ENCODE measurements around the gene RHEB. TPM values are rescaled to one million over a fixed set of nuclear protein-coding genes. Genes with fewer than 3 reads are reported as not detected.

The RHEB gene
- polyA plus RNA-seq, 1 experiment, result 154 TPM

DNA sequence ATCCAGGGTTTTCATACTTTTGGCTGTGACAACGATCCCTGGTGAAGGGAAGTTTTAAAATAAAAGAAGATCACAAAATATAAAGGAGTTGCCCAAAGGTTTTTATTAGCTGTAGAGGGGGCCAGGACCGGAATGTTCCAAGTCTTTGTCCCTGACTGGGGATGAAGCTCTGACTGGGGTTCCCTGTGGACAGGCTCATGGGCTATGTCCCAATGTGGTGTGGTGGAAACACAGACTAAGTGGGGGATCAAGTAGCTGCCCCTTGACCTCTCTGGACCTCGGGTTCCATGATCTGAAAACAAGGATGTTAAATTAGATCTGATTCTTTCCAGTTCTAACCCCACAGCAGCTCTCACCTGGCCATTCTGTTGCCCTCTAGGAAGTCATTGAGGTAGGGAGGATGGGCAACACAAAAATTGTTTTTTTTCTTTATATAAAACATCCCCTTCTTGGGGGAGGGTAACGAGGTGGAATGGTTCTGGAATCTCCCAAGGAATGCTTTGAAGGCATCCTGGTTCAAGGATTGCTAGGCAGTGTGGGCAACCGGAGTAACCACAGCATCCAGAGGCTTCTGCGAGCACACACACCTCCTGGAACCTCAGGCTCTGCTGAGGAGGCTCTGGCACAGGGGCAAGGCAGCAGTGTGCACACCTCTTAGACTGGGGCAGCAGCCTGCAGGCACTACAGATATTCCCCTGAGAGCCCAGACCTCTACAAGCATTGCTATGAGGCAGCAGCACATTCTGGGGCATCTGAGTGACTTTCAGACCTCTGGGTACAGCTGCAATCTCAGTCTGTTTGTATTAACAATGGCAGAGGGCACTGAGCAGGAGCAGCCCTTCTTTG, 58.4 kb downstream of the RHEB start:
- TF ChIP-seq, protein P1, sequence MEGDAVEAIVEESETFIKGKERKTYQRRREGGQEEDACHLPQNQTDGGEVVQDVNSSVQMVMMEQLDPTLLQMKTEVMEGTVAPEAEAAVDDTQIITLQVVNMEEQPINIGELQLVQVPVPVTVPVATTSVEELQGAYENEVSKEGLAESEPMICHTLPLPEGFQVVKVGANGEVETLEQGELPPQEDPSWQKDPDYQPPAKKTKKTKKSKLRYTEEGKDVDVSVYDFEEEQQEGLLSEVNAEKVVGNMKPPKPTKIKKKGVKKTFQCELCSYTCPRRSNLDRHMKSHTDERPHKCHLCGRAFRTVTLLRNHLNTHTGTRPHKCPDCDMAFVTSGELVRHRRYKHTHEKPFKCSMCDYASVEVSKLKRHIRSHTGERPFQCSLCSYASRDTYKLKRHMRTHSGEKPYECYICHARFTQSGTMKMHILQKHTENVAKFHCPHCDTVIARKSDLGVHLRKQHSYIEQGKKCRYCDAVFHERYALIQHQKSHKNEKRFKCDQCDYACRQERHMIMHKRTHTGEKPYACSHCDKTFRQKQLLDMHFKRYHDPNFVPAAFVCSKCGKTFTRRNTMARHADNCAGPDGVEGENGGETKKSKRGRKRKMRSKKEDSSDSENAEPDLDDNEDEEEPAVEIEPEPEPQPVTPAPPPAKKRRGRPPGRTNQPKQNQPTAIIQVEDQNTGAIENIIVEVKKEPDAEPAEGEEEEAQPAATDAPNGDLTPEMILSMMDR (IDR thresholded peaks at IDR 0.05; ENCODE audit: low read depth, low read length), result no peak
- ChIA-PET POLR2A (interaction anchor here (1.6 kb wide), 1 partner anchor 97 kb away, joined by 5 read pairs; no protein-coding TSS in a partner anchor), CTCF (interaction anchor here (0.9 to 3.7 kb wide), 8 partner anchors 12 to 298 kb away, joined by 3 to 31 read pairs (median 3); no protein-coding TSS in a partner anchor)
- Histone ChIP-seq H3K27ac (ENCODE audit: low read depth, low read length) (no peak overlapping the region), H3K4me3 (ENCODE audit: low read depth, low read length) (no peak overlapping the region), H3K9me3 (ENCODE audit: control insufficient read depth, insufficient read depth, low read length) (peaks cover 17% of the 10 kb centered on the region), H3K27me3 (ENCODE audit: control insufficient read depth, insufficient read depth, low read length) (no peaks in the 10 kb centered on the region)
- DNase-seq (ENCODE audit: low read depth, low spot score), result no peak

DNA sequence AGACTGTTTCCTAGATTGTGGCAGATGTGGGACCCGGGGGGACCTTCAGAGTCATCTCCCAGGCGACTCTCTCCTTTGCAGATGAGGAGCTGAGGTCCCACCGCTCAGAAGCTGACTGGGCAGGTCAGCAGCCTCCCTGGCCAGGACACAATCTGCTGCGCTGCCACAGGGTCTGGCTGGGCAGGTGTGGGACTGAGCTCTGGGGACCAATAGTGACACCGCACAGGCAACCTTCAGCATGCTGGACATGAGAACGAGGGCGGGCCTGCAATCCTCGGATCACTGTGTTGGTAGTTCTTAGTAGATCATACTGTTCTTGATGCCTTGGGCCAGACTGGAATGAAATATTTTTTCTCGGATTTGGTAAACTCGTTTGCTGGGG, 59.2 kb downstream of the RHEB start:
- peak overlapping the region; percentile 39; the same call in 1 of the 2 replicates for H3K4me3 ChIP-seq (ENCODE audit: low read depth, low read length)
- CTCF ChIA-PET, result interaction anchor here (0.9 to 3.7 kb wide), 8 partner anchors 11 to 299 kb away, joined by 3 to 31 read pairs (median 3); no protein-coding TSS in a partner anchor
- DNase-seq (ENCODE audit: low read depth, low spot score), result no peak
- TF ChIP-seq, protein P1 (IDR thresholded peaks at IDR 0.05; ENCODE audit: low read depth, low read length), result no peak
- peaks cover 14% of the 10 kb centered on the region for H3K9me3 ChIP-seq (ENCODE audit: control insufficient read depth, insufficient read depth, low read length)
- peak overlapping the region; percentile 86 for H3K27ac ChIP-seq (ENCODE audit: low read depth, low read length)
- no peaks in the 10 kb centered on the region for H3K27me3 ChIP-seq (ENCODE audit: control insufficient read depth, insufficient read depth, low read length)
- POLR2A ChIA-PET, result interaction anchor here (0.7 to 1.6 kb wide), 8 partner anchors 12 to 140 kb away, joined by 3 to 13 read pairs (median 4); partner anchors contain the start of gene RHEB

DNA sequence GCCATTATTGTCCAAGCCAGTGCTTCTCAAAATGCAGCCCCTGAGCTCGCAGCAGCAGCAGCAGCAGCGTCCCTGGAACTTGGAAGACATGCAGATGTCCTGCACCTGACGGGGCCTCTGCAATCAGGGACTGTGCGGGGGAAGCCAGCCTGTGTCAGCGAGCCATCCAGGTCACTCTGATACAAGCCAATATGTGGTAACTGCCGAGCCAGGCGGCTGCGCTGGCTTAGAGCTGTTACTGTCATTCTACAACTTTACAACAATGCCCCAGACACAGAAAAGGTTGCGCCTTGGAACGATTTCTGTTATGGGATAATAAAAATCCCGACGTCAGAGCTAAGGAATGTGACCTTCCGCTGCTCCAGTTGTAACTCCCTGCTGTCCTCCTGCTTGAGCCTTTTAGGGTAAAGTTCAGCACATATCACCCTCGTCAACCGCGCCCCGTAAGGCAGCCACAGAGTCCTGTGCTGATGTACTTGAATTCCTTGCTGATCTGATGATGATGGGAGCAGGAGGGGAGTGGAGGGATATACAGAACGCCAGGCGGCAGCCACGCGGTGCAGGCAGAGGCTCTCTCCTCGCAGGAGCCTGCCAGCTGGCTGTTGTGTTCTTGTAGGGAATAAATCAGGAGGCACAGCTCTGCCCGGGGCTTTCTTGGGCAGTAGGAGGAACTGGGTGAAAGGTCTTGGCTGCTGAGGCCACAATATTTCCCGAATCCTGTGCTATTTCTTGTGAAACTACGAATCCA, 59.8 kb downstream of the RHEB start:
- POLR2A ChIA-PET, result interaction anchor here (0.7 to 1.6 kb wide), 11 partner anchors 11 to 295 kb away, joined by 3 to 13 read pairs (median 3); partner anchors contain the start of gene RHEB
- TF ChIP-seq, protein P1 (IDR thresholded peaks at IDR 0.05; ENCODE audit: low read depth, low read length), result peak; percentile 53
- H3K27ac ChIP-seq (ENCODE audit: low read depth, low read length), result peak overlapping the region; percentile 86
- H3K9me3 ChIP-seq (ENCODE audit: control insufficient read depth, insufficient read depth, low read length), result peaks cover 14% of the 10 kb centered on the region
- H3K4me3 ChIP-seq (ENCODE audit: low read depth, low read length), result peak overlapping the region; percentile 39
- CTCF ChIA-PET, result interaction anchor here (0.9 to 3.7 kb wide), 8 partner anchors 10 to 300 kb away, joined by 3 to 31 read pairs (median 3); no protein-coding TSS in a partner anchor
- peak; percentile 72 for DNase-seq (ENCODE audit: low read depth, low spot score)
- no peaks in the 10 kb centered on the region for H3K27me3 ChIP-seq (ENCODE audit: control insufficient read depth, insufficient read depth, low read length)

DNA sequence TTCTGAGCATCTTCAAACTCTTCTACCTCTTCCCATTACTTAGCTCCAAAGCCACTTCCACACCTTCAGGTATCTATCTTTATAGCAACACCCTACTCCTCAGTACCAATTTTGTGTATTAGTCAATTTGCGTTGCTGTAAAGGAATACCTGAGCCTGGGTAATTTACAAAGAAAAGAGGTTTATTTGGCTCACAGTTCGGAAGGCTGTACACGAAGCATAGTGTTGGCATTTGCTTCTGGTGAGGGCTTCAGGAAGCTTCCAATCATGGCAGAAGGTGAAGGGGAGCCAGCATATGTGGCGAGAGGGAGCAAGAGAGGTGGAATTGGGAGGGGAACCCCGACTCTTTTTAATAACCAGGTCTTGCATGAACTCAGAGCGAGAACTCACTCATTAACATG, 62.2 kb downstream of the RHEB start:
- ChIA-PET CTCF (interaction anchor here (1.1 kb wide), 2 partner anchors 8 to 89 kb away, joined by 4 read pairs; no protein-coding TSS in a partner anchor), POLR2A (no interaction called here)
- H3K27ac ChIP-seq (ENCODE audit: low read depth, low read length), result no peak overlapping the region
- H3K27me3 ChIP-seq (ENCODE audit: control insufficient read depth, insufficient read depth, low read length), result no peaks in the 10 kb centered on the region
- no peak overlapping the region for H3K4me3 ChIP-seq (ENCODE audit: low read depth, low read length)
- no peak for DNase-seq (ENCODE audit: low read depth, low spot score)
- TF ChIP-seq, protein P1 (IDR thresholded peaks at IDR 0.05; ENCODE audit: low read depth, low read length), result no peak
- peaks cover 6% of the 10 kb centered on the region for H3K9me3 ChIP-seq (ENCODE audit: control insufficient read depth, insufficient read depth, low read length)

Data from AG04450 (cell line).